Stomach (tissue), 4 donors: ENCODE data around the gene C12orf54.

Experiments used
- CTCF ChIP-seq, 7 experiments: fragments of 450-650 bp in 4 of 7; fragments of 200-600 bp in 3 of 7; sonication (generic) in 3 of 7; IDR thresholded peaks; one replicate each; pipeline ENCODE4 v1.5.1; 2016 to 2019; ENCODE audit warnings: antibody characterized with exemption in 7 of 7, control low read depth in 2 of 7, mild to moderate bottlenecking in 1 of 7
- POLR2A ChIP-seq, 4 donors: fragments of 450-650 bp; IDR thresholded peaks; one replicate each; pipeline ENCODE4 v1.6.1; 2016; ENCODE audit warnings: antibody characterized with exemption in 4 of 4, control low read depth in 2 of 4, mild to moderate bottlenecking in 1 of 4, moderate library complexity in 1 of 4

- TF ChIP-seq CTCF (IDR thresholded peaks at IDR 0.05) (no peak), POLR2A (IDR thresholded peaks at IDR 0.05) (no peak)
Observed at GRCh38 chr12:48512855-48513254, 30.6 kb downstream of the C12orf54 start.
